GM19372 (cell line): Measurements from ENCODE around the gene ARHGAP25.

Source experiments
- ATAC-seq: cut with Tn5 transposase; IDR thresholded peaks from one replicate; pipeline ENCODE4 v1.9.1; 2021; ENCODE audit warnings: mild to moderate bottlenecking, low read depth, moderate library complexity; ENCODE audit not compliant: unreplicated experiment

ARHGAP25 gene

DNA sequence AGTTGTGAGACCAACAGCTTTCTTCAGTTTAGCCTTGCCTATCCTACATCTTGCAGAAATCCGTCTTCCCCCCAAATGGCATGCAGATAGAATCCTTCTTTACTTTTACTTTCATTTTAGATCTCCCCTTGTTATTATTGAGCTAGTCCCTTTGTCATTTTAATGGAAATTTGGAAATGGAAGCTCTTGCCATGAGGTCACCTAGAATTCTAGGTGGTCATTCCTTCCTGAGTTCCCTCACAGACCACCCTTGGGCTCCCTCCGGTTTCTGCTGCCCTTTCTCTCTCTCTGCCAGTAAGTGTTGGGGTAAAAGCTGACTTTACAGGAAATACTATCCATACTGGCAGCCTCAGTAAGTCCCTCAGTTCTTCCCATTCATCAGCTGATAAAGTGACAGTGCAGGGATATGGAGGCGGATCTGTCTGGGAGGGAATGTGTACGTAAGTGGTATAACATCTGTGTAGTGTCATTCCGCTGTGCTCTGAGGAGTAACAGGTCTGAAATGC lies 30.2 kb downstream of the ARHGAP25 start:
- no peak for ATAC-seq

DNA sequence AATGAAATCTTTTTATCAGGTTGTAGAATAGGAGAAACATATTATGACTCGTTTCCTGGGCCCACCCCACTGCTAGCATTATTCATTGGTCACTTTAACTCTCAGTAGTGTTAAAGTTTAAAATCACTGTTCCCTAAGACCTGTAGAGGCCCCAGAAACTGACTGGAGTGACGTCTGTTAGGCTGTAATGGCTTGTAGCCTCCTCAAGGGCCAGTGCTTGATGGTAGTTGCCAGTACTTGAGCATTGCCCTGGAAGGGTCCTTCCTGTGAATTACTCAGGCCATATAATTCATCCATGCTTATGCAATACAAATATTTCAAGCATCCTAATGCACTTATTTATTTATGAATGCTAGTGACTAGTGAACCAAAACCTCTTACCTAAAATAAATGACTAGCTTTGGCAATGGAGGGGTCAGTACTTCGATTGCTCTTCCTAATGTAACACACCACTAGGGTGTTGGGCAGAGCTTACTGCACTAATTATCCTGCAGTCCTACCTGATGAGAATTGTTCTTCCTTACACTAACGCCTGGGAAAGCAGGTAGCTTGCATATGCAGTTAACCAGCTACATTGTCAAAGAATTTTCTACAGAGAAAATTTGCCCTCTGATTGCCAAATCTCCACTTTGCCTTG lies 31.2 kb downstream of the ARHGAP25 start:
- peak; percentile 10 for ATAC-seq

GRCh38 chr2:68766376-68766845 lies 31.8 kb downstream of the ARHGAP25 start:
- ATAC-seq: peak; percentile 45

GRCh38 chr2:68767031-68767961 lies 32.7 kb downstream of the ARHGAP25 start:
- no peak for ATAC-seq

- ATAC-seq: no peak
Measured at GRCh38 chr2:68767996-68768395, 33.4 kb downstream of the ARHGAP25 start.

DNA sequence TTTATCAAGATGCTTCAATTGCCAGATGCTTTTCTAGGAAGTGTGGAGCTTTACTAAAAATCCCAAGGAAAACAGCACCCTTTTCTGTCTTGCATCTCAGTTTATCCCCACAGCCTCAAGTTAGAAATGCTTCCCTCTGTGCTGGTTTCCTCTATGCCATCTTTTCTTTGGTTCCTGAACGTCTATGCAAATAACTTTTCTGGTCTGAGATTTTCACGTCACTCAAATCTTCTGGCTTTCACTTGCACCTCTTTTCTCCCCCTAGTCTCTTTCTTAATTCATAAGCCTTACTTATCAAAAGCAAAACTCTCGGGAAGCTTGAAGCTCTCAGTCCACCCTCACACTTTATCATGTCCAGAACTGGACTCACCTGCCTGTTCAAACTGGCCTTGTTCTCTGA lies 33.9 kb downstream of the ARHGAP25 start:
- ATAC-seq: no peak

- ATAC-seq: no peak
Measured at GRCh38 chr2:68768951-68769350, 34.3 kb downstream of the ARHGAP25 start.

DNA sequence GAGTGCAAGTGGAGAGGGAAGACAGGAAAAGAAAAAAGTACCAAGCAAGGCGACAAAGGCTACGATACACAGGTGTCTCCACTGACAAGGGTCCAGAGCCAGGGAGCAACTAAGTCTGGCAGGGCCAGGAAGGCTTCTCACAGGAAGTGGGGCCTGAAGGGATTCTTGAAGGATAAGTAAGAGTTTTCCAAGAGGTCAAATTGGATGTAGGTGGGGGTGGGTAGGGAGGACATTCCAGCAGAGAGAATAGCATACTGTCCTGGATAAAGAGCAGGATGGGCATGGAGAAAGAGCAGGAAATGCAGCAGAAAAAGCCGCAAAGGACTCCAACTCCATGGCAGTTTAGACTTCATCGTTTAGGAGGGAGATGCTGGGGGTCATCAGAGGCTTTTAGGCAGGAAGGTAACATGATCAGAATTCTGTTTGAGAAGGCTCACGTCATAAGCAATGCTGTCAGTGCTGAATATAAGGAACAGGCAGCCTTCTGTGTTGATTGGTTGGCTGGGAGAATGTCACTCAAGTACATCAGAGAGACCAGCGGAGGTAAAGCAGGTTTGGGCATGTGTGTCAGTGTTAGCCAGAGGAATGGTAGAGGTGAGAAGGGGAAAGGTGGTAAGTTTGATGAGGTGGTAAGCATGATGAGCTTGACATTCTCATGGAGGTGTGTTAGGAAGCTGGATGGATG lies 35.1 kb downstream of the ARHGAP25 start:
- ATAC-seq: no peak

DNA sequence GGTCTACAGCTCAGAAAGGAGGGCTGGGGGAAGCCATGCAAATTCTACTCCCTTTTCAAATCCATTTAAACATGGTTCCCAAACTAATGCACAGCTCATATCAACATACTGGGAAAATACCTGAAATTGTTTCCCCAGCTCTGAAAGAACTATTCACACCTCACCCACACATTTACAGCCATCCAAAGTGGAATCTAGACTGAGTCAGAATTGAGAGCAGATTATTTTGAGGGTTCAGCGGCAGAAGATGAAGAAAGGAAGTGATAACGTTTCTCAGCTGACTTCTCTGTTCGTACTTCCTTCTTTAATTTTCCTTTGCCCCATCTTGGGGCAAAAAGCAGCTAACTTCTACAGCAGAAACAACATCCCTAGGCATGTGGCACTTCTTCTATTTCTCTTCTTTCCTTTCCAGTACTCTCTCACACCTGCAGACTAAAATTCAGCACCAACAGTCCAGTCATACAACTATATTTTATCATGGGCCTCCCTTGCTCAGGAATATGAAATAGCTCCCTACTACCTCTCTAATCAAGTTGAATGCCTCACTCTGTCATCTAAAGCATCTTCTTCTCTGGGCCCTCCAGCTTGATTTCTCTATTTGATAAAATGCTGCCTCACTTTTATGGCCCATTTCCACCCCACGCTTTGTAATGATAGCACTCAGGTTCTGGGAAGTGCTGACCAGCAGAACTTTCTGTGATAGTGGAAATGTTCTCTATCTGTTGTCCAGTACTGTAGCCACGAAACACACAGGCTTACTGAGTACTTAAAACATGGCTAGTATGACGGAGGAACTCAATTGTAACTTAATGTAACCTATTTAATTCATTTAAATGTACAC lies 35.9 kb downstream of the ARHGAP25 start:
- ATAC-seq: no peak

DNA sequence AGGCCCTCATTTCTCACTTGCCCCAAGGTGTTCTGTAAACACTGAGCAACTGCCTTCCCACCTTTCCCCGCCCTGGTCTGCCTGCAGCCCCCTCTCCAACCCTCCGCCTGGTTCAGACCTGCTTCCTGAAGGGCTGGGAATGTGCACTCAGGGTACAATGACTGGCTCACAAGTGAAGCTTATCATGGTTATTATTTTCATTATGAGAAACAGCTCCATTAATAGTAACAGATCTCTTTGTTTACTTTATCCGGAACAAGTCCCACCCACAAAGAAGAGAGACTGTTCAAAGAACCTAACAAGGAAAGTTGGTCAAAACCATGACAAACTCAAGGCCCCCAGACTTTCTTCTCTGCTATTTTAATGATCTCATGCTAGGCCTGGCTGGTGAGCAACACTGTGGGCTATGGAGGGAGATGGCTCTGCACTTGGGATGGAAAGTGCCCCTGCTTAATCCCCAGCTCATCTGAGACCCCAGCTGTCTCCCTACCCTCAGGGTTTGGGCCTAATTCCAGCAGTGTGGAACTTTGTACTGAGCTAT lies 36.7 kb downstream of the ARHGAP25 start:
- ATAC-seq: no peak

DNA sequence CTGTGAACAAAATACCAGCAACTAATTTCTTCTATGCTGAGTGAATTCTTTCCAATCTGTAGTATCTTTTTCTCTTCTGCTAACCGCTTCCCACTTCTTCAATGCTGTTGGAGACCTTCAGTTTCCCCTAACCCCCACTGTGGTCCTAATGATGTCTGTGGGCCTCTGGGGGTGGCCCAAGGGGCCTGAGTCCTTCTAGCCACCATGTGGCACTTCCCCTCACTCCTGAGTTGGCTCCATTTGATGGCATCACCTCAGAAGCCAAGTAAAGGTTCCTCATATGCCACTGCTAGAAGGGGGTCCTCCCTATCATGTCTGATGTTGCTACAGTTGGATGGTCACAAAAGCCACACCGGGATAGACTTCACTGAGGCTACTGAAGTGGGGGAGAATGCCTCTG lies 37.5 kb downstream of the ARHGAP25 start:
- no peak for ATAC-seq

GRCh38 chr2:68774569-68775271 lies 40.1 kb downstream of the ARHGAP25 start:
- ATAC-seq: peak; percentile 88

DNA sequence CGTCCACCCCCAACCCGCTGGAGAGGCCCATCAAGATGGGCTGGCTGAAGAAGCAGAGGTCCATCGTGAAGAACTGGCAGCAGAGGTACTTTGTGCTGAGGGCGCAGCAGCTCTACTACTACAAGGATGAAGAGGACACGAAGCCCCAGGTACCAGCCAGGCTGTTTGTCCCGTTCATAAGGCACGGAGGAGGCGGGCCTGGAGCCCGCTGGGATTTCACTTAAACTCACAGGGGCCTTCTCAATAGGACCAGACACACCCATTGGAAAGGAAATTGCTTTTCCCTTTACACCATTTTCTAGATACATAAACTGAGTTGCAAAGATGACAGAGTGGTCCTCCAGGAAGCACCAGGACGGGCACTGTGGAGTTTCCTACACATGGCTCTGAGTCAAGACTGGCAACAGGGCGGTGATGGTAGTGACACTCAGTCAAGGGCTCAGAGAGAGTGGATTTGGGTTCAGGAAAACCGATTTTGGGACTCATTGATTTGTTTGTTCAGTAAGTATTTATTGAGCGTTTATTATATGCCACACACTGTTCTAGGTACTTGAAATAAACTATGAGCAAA lies 40.7 kb downstream of the ARHGAP25 start:
- ATAC-seq: no peak

DNA sequence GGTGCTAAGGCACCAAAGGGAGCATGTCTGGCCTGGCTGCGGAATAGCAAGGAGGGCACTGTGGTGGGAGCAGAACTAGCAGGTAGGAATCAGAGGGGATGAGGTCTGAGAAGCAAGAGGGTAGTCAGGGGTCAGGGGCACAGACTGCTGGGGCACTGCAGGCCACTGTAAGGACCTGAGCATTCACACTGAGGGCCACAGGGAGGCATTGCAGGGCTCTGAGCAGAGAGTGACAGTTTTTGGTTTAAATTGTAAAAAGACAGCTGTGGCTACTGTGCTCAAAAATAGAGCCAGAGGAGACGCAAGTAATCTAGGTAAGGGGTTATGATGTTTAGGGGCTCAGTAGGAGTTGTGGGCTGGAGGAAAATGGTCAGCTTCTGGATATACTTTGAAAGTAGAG lies 41.5 kb downstream of the ARHGAP25 start:
- no peak for ATAC-seq

- ATAC-seq: no peak
Measured at GRCh38 chr2:68779595-68779994, 45.0 kb downstream of the ARHGAP25 start.

DNA sequence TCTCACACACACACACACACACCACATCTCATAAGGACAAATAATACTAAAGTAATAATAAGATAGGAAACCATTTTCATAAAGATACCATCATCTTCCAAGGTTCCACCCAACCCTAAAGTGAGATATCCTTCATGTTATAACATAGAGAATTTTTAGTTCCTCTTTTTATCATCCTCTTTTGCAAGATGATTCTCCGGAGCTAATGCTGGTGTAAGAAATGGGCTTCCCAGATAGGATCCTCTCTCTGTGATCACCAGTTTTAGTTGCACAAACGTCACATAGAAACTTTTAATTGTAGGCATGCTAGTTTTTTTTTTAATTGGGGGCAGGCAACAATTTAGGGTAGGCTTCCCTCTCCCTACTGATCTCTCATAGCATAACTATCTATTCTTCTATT lies 49.6 kb downstream of the ARHGAP25 start:
- no peak for ATAC-seq

DNA sequence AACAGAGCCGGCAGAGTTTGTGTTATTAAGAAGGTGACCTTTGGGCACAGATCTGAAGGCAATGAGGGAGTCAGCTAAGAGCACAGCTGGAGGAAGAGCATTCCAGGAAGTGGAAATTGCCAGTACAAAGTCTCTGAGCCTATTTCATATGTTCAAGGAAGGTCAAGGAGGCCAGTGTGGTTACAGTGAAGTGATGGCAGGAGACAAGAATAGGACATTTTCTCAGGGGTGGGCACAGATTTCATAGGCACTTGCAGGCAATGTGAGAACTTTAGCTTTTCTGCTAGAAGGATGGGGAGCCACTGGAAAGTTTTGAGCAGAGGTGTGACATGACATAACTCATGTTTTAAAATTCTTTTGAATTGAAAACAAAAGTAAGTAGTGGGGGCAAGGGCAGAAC lies 50.3 kb downstream of the ARHGAP25 start:
- no peak for ATAC-seq

- no peak for ATAC-seq
Measured at GRCh38 chr2:68787356-68787755, 52.7 kb downstream of the ARHGAP25 start.

DNA sequence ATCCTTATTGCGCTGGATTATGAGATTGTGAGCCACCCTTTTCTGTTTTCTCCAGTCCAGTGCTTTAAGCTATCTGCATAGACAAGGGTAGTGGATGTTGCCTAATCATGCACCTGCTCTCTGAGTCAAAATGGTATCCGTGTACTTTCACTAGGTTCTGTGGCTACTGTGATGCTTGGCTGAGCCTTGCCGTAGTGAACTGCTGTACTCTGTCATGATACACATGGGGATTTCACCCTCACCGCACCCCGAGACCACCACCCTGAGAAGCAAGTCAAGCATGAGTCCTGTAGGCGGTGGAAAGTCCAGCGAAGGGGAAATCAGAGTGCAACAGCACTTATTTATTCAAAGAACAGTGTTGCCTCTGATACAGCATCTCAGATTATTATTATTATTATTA lies 55.0 kb downstream of the ARHGAP25 start:
- peak; percentile 100 for ATAC-seq
